Measurements from ENCODE around the gene DNAH8.
"Not testable (repeated sequence)": the region's sequence is repeated elsewhere in the genome, so short reads cannot be mapped to it uniquely, and the experiment has no call there.

The DNAH8 gene

GRCh38 chr6:38901802-38902522, 186.9 kb downstream of the DNAH8 start:
- DNase-seq (ENCODE audit: low read depth in 2 of 2): no peak

- DNase-seq (ENCODE audit: low read depth in 2 of 2): no peak
Observed at GRCh38 chr6:38906582-38906981, 191.5 kb downstream of the DNAH8 start.

- no peak for DNase-seq (ENCODE audit: low read depth in 2 of 2)
Observed at GRCh38 chr6:38907264-38907663, 192.2 kb downstream of the DNAH8 start.

- DNase-seq (ENCODE audit: low read depth in 2 of 2): no peak
Observed at GRCh38 chr6:38909015-38909730, 194.1 kb downstream of the DNAH8 start.

- no peak for DNase-seq (ENCODE audit: low read depth in 2 of 2)
Observed at GRCh38 chr6:38910207-38910606, 195.1 kb downstream of the DNAH8 start.

GRCh38 chr6:38912378-38912777, 197.3 kb downstream of the DNAH8 start:
- DNase-seq (ENCODE audit: low read depth in 2 of 2): no peak

GRCh38 chr6:38915205-38915925, 200.3 kb downstream of the DNAH8 start:
- DNase-seq (ENCODE audit: low read depth in 2 of 2): no peak

GRCh38 chr6:38921540-38921939, 206.4 kb downstream of the DNAH8 start:
- DNase-seq (ENCODE audit: low read depth in 2 of 2): not testable (repeated sequence)

- no peak for DNase-seq (ENCODE audit: low read depth in 2 of 2)
Observed at GRCh38 chr6:38924791-38925509, 209.8 kb downstream of the DNAH8 start.

GRCh38 chr6:38929560-38929959, 214.4 kb downstream of the DNAH8 start:
- DNase-seq (ENCODE audit: low read depth in 2 of 2): no peak

- no peak for DNase-seq (ENCODE audit: low read depth in 2 of 2)
Observed at GRCh38 chr6:38933426-38933825, 218.3 kb downstream of the DNAH8 start.

GRCh38 chr6:38935051-38935450, 219.9 kb downstream of the DNAH8 start:
- no peak for DNase-seq (ENCODE audit: low read depth in 2 of 2)

GRCh38 chr6:38937839-38938613, 222.9 kb downstream of the DNAH8 start:
- no peak for DNase-seq (ENCODE audit: low read depth in 2 of 2)

GRCh38 chr6:38938741-38939140, 223.6 kb downstream of the DNAH8 start:
- no peak for DNase-seq (ENCODE audit: low read depth in 2 of 2)

GRCh38 chr6:38942442-38942841, 227.3 kb downstream of the DNAH8 start:
- DNase-seq (ENCODE audit: low read depth in 2 of 2): no peak

GRCh38 chr6:38942965-38943364, 227.9 kb downstream of the DNAH8 start:
- DNase-seq (ENCODE audit: low read depth in 2 of 2): no peak

- DNase-seq (ENCODE audit: low read depth in 2 of 2): no peak
Observed at GRCh38 chr6:38943964-38944363, 228.9 kb downstream of the DNAH8 start.

GRCh38 chr6:38944655-38945279, 229.7 kb downstream of the DNAH8 start:
- no peak for DNase-seq (ENCODE audit: low read depth in 2 of 2)

- no peak for DNase-seq (ENCODE audit: low read depth in 2 of 2)
Observed at GRCh38 chr6:38955861-38956260, 240.8 kb downstream of the DNAH8 start.

GRCh38 chr6:38957426-38957825, 242.3 kb downstream of the DNAH8 start:
- DNase-seq (ENCODE audit: low read depth in 2 of 2): no peak

- DNase-seq (ENCODE audit: low read depth in 2 of 2): no peak
Observed at GRCh38 chr6:38959138-38959537, 244.0 kb downstream of the DNAH8 start.
